H1 (cell line): ENCODE data around the gene PPP1R3E. TPM values are rescaled to one million over a fixed set of nuclear protein-coding genes. Genes with fewer than 3 reads are reported as not detected.
A peak's percentile ranks its signal among the peaks of the same experiment; 100 is the strongest.

Experiments
- BCL11A ChIP-seq, 2 experiments: IDR thresholded peaks; one replicate each; pipeline ENCODE4 v1.6.1; 2011; ENCODE audit warnings: low read depth in 2 of 2, low read length in 2 of 2, mild to moderate bottlenecking in 2 of 2
- CHD1 ChIP-seq: IDR thresholded peaks from 2 replicates; pipeline ENCODE4 v1.6.1; 2012; ENCODE audit warnings: low read depth, low read length, improper control_type of control experiment
- CHD2 ChIP-seq: IDR thresholded peaks from 2 replicates; pipeline ENCODE4 v1.6.1; 2012; ENCODE audit warnings: low read length, improper control_type of control experiment
- CTBP2 ChIP-seq: IDR thresholded peaks from 2 replicates; pipeline ENCODE4 v1.7.0; 2011; ENCODE audit warnings: borderline replicate concordance, mild to moderate bottlenecking, moderate library complexity, mixed read lengths, low read length; ENCODE audit not compliant: insufficient read depth, insufficient read length
- EGR1 ChIP-seq: IDR thresholded peaks from 2 replicates; pipeline ENCODE4 v1.6.1; 2011; ENCODE audit warnings: low read depth, low read length, borderline replicate concordance
- KDM4A ChIP-seq: IDR thresholded peaks from one replicate; pipeline ENCODE4 v1.7.1; 2012; ENCODE audit warnings: low read depth, mild to moderate bottlenecking, moderate library complexity, low read length, inconsistent platforms; ENCODE audit not compliant: severe bottlenecking
- KDM5A ChIP-seq: fragments of 200-600 bp; IDR thresholded peaks from 2 replicates; pipeline ENCODE4 v1.7.1; 2012; ENCODE audit warnings: mild to moderate bottlenecking, low read length, inconsistent platforms, mixed read lengths
- MAFK ChIP-seq: IDR thresholded peaks from 2 replicates; pipeline ENCODE4 v1.6.1; 2012; ENCODE audit warnings: low read depth, mild to moderate bottlenecking, improper control_type of control experiment, low read length
- NANOG ChIP-seq: IDR thresholded peaks from 2 replicates; pipeline ENCODE4 v1.6.1; 2011; ENCODE audit warnings: low read length, low read depth, mild to moderate bottlenecking, inconsistent platforms; ENCODE audit not compliant: insufficient read depth, poor library complexity, severe bottlenecking
- PHF8 ChIP-seq: fragments of 200-600 bp; sonication (generic); conservative IDR thresholded peaks from 2 replicates; pipeline ENCODE4 v1.7.1; 2012; ENCODE audit warnings: low read depth, mild to moderate bottlenecking, inconsistent platforms, low read length, moderate library complexity
- POLR2AphosphoS5 ChIP-seq: IDR thresholded peaks from 2 replicates; pipeline ENCODE4 v1.6.1; 2011; ENCODE audit warnings: low read depth, low read length
- RNF2 ChIP-seq: fragments of 200-900, 300-1000 bp; sonication (generic); IDR thresholded peaks from 2 replicates; pipeline ENCODE4 v1.7.1; 2016; ENCODE audit warnings: borderline replicate concordance, low read depth, mild to moderate bottlenecking, antibody characterized with exemption, low read length; ENCODE audit not compliant: poor library complexity, severe bottlenecking; ENCODE audit errors: missing control alignments
- SIRT6 ChIP-seq: IDR thresholded peaks from one replicate; pipeline ENCODE4 v1.7.1; 2012; ENCODE audit warnings: low read length, inconsistent platforms
- TAF1 ChIP-seq: IDR thresholded peaks from 2 replicates; pipeline ENCODE4 v1.6.1; 2011; ENCODE audit warnings: mild to moderate bottlenecking, low read depth, low read length
- TAF7 ChIP-seq: optimal IDR thresholded peaks from 2 replicates; pipeline ENCODE3; 2011; ENCODE audit warnings: low read depth, mild to moderate bottlenecking, inconsistent platforms, low read length, moderate library complexity, borderline replicate concordance
- TBP ChIP-seq: IDR thresholded peaks from 2 replicates; pipeline ENCODE4 v1.6.1; 2011; ENCODE audit warnings: low read depth, low read length, improper control_type of control experiment
- TCF12 ChIP-seq: IDR thresholded peaks from 2 replicates; pipeline ENCODE4 v1.6.1; 2011; ENCODE audit warnings: low read depth, mild to moderate bottlenecking, low read length
- TEAD4 ChIP-seq: IDR thresholded peaks from 2 replicates; pipeline ENCODE4 v1.6.1; 2012; ENCODE audit warnings: low read depth, low read length, inconsistent platforms, mixed read lengths
- ZNF274 ChIP-seq: IDR thresholded peaks from 2 replicates; pipeline ENCODE4 v1.7.0; 2012; ENCODE audit warnings: low read length, borderline replicate concordance; ENCODE audit errors: extremely low read depth
- polyA plus RNA-seq, 7 experiments: library from polyadenylated mRNA; depleted of rRNA in 3 of 7; stranded (reverse) in 5 of 7; unstranded in 2 of 7; fragments of >200 nt in 5 of 7; fragments of 200-250 nt in 2 of 7; gene quantifications; 1 replicate in 5 of 7; 2 replicates in 1 of 7; 4 replicates in 1 of 7; pipeline versions ENCODE4 v1.2.1 to v1.2.3, GENCODE V29; 2011 to 2013; ENCODE audit warnings: missing spikeins in 2 of 7, mixed read lengths in 2 of 7
- total RNA-seq: library from RNA; stranded (reverse); fragmentation: NEBNext Ultra II Directional; extraction: Animal tissue kit (Norgen Biotek cat#: 25700); gene quantifications from 2 replicates; pipeline ENCODE4 v1.2.1, GENCODE V29; 2021
- TF ChIP-seq, protein P1 (sequence below), 3 experiments: IDR thresholded peaks; 1 replicate in 2 of 3; 2 replicates in 1 of 3; pipeline versions ENCODE4 v1.5.1 to v1.6.1; 2011; ENCODE audit warnings: low read length in 3 of 3, mild to moderate bottlenecking in 3 of 3, inconsistent platforms in 2 of 3, low read depth in 1 of 3, moderate library complexity in 1 of 3; ENCODE audit not compliant: insufficient read depth in 1 of 3; ENCODE audit errors: control extremely low read depth in 1 of 3

Gene PPP1R3E
- total and polyA plus RNA-seq, 2 of the 8 experiments (the other 6 are each of a cell fraction or from before 2014, with no cell fraction given), result 4.4 to 4.7 TPM

DNA sequence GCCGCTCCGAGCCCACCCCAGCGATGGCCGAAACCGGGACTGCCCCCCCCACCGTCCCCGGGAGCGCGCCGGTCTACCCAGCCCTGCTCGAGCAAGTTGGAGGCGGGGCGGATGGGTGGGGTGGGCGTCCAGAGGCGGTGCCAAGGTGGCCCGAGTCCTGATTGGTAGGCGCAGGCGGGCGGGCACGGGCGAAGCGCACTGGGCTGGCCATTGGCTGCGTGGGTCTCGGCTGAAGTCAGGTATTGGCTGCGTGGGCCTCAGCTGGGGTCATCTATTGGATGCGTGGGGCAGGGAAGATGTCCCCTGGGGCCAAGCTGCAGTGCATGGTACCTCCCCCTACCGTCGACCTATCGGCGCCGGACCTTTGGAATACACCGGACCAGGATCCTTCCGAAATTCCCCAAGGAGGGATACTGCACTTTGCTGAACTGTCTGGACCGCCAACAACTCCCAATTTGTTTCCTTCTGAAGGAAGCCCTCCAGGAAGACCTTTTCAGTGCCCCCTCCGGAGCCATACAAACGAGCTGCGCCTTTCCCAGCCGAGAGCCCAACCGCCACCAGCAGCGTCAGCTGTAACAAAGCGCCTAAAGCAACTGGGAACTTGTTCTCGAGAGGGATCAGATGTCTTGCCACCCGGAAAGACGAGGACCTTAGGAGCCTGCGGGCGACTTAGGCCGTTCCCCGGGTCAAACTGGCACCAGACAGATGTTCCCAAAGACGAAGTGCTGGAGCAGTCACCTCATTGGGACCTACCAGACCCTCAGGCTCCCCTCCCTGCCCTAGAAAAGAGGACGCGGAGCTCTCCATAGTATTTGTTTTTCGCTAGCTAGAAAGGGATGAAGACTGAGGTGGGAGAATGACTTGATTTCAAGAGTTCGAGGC is 16.4 kb downstream of the PPP1R3E start, which contains the start of gene HOMEZ (continued):
- TF ChIP-seq, protein P1, sequence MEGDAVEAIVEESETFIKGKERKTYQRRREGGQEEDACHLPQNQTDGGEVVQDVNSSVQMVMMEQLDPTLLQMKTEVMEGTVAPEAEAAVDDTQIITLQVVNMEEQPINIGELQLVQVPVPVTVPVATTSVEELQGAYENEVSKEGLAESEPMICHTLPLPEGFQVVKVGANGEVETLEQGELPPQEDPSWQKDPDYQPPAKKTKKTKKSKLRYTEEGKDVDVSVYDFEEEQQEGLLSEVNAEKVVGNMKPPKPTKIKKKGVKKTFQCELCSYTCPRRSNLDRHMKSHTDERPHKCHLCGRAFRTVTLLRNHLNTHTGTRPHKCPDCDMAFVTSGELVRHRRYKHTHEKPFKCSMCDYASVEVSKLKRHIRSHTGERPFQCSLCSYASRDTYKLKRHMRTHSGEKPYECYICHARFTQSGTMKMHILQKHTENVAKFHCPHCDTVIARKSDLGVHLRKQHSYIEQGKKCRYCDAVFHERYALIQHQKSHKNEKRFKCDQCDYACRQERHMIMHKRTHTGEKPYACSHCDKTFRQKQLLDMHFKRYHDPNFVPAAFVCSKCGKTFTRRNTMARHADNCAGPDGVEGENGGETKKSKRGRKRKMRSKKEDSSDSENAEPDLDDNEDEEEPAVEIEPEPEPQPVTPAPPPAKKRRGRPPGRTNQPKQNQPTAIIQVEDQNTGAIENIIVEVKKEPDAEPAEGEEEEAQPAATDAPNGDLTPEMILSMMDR (IDR thresholded peaks at IDR 0.05; ENCODE audit: control extremely low read depth in 1 of 3, insufficient read depth in 1 of 3, low read depth in 1 of 3, low read length in 3 of 3), result peak in 1 of 3 experiments; percentile 17; a peak in 1 of 4 replicates
- TF ChIP-seq SIRT6, result no peak
- TF ChIP-seq POLR2AphosphoS5, result no peak
- TF ChIP-seq NANOG, result no peak
- TF ChIP-seq PHF8, result peak; percentile 24; the same call in 1 of the 2 replicates
- no peak for TF ChIP-seq BCL11A (IDR thresholded peaks at IDR 0.05; ENCODE audit: low read depth in 2 of 2, low read length in 2 of 2)
- TF ChIP-seq KDM5A, result no peak
- TF ChIP-seq TCF12, result no peak
- no peak for TF ChIP-seq RNF2
- no peak for TF ChIP-seq CTBP2
- peak; percentile 37 for TF ChIP-seq KDM4A
- TF ChIP-seq TBP, result peak; percentile 4; the same call in 1 of the 2 replicates
- no peak for TF ChIP-seq CHD1
- 0 out of 2 replicates have a peak, but pooled peaks have one; percentile 2 for TF ChIP-seq TEAD4
- no peak for TF ChIP-seq ZNF274
- TF ChIP-seq MAFK, result no peak
- TF ChIP-seq TAF7, result peak; percentile 64
- no peak for TF ChIP-seq EGR1
- 0 out of 2 replicates have a peak, but pooled peaks have one; percentile 35 for TF ChIP-seq TAF1
- TF ChIP-seq CHD2, result peak; percentile 73
